Esophagus squamous epithelium (tissue), 5 donors: ENCODE data around the gene CSMD2. TPM values are rescaled to one million over a fixed set of nuclear protein-coding genes. Genes with fewer than 3 reads are reported as not detected.

Experiments used
- DNase-seq: peaks from one replicate; lab custom pipeline; 2025; lab: John Stamatoyannopoulos, UW
- H3K27ac ChIP-seq, 4 donors: fragments of 200-600 bp; sonication (generic); one replicate each; pipeline ENCODE4 v1.5.1; 2016 to 2019; ENCODE audit warnings: mild to moderate bottlenecking in 1 of 4
- H3K27me3 ChIP-seq, 4 donors: fragments of 200-600 bp; sonication (generic); 1 replicate in 3 of 4; 2 replicates in 1 of 4; pipeline versions ENCODE4 v1.5.1 to v1.6.0; 2017 to 2021; ENCODE audit warnings: antibody characterized with exemption in 1 of 4
- H3K36me3 ChIP-seq, 3 donors: fragments of 200-600 bp; sonication (generic); one replicate each; pipeline ENCODE4 v1.5.1; 2016 to 2019
- H3K4me1 ChIP-seq, 3 donors: fragments of 200-600 bp; sonication (generic); one replicate each; pipeline ENCODE4 v1.5.1; 2017 to 2019
- H3K4me3 ChIP-seq, 4 donors: fragments of 200-600 bp; sonication (generic); 1 replicate in 3 of 4; 2 replicates in 1 of 4; pipeline ENCODE4 v1.5.1; 2016 to 2019; ENCODE audit warnings: mild to moderate bottlenecking in 2 of 4, moderate library complexity in 1 of 4
- H3K9me3 ChIP-seq, 3 donors: fragments of 200-600 bp; sonication (generic); one replicate each; pipeline ENCODE4 v1.5.1; 2016 to 2019
- CTCF ChIP-seq, 6 experiments: fragments of 450-650 bp in 4 of 6; fragments of 200-600 bp in 2 of 6; sonication (generic) in 2 of 6; IDR thresholded peaks; one replicate each; pipeline ENCODE4 v1.5.1; 2016 to 2019; ENCODE audit warnings: antibody characterized with exemption in 6 of 6, mild to moderate bottlenecking in 4 of 6, moderate library complexity in 4 of 6
- POLR2A ChIP-seq, 4 donors: fragments of 450-650 bp; IDR thresholded peaks; one replicate each; pipeline ENCODE4 v1.6.1; 2017; ENCODE audit warnings: antibody characterized with exemption in 4 of 4, mild to moderate bottlenecking in 4 of 4, moderate library complexity in 3 of 4
- WGBS, 2 donors: methylation state at CpG; one replicate each; pipeline ENCODE4 v1.1.5; 2018; 5-methylcytosine and 5-hydroxymethylcytosine counted together
- intact Hi-C: fragments of 100-400 bp; cut with DNase I; formaldehyde crosslinking; loops from one replicate; pipeline ENCODE4 v1.15.0; 2022
- total RNA-seq, 4 donors: library from RNA; depleted of rRNA; stranded (reverse); fragments of >200 nt; gene quantifications; one replicate each; pipeline ENCODE4 v1.1.0, GENCODE V29; 2016
- donor health status: DM: yes; HTN: yes; CAD: no.

The CSMD2 gene
- total RNA-seq, 4 donors from 2014 or later = under 0.01 to 0.13 TPM; not detected in 2

GRCh38 chr1:33898881-33899280 is 266.1 kb downstream of the CSMD2 start:
- Histone ChIP-seq H3K4me1 (peaks cover 0 to 13% (median 0%) of the 10 kb centered on the region in 3 donors), H3K4me3 (no peak overlapping the region), H3K27me3 (peaks cover 0 to 14% (median 0%) of the 10 kb centered on the region in 4 donors), H3K27ac (no peak overlapping the region), H3K36me3 (no peaks in the 10 kb centered on the region), H3K9me3 (no peaks in the 10 kb centered on the region)
- no peak for DNase-seq
- WGBS, 2 donors = 64 to 80% methylated on average over 7 to 8 of the region's 9 CpGs
- TF ChIP-seq CTCF (IDR thresholded peaks at IDR 0.05) (no peak), POLR2A (IDR thresholded peaks at IDR 0.05) (no peak)
- intact Hi-C loops = no loop called here

DNA sequence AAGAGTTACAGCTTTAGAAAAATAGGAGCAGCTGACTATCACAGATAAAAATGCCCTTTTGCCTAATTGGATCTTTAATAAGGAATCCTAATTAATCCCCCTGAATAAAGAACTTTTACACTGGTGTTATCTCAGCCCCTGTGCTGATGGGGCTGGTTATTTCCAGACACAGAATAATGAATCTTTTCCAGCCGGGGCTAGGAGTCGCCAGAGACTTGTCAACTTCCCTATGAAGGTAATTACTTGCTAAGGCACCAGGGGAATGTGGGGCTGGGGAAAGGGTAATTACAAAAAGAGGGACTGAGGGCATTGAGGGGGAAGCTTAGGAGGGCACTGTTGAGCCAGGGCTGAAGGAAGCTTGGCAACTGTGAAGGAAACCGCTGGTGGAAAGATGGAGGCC is 266.6 kb downstream of the CSMD2 start:
- 68 to 87% methylated on average over 3 of the region's 3 CpGs for WGBS, 2 donors
- Histone ChIP-seq H3K4me1 (peaks cover 0 to 12% (median 0%) of the 10 kb centered on the region in 3 donors), H3K27ac (no peak overlapping the region), H3K9me3 (no peaks in the 10 kb centered on the region), H3K4me3 (no peak overlapping the region), H3K36me3 (no peaks in the 10 kb centered on the region), H3K27me3 (peaks cover 0 to 14% (median 0%) of the 10 kb centered on the region in 4 donors)
- no peak for TF ChIP-seq POLR2A (IDR thresholded peaks at IDR 0.05)
- TF ChIP-seq CTCF (IDR thresholded peaks at IDR 0.05) = no peak
- intact Hi-C loops = no loop called here
- no peak for DNase-seq

DNA sequence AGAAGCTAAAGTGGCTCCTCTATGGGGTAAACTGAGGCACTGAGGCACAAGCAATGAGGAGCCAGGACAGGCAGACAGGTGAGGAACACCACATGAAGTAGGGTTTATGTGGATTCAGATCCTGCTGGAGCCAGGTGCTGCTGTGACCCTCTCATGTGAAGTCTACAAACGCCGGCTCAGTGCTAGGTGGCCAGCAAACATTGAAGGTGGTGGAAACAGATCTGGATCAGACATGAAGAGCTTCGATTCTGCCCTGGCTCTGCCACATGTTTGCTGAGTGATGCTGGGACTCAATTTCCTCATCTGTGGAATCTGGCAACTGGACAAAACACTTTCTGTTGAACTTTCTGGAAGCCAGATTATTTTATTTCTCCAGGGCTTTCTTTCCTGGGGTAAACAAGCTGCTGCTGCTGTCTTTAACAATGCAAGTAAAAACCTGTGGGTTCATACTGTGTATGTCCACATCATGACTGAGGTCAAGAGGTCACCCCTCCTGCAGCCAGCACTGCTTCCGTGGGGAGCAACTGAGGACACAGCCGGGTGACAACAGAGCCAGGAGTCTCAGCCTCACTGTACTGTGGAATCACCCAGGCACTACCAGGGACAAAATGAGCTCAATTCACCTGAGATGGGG is 267.8 kb downstream of the CSMD2 start:
- no peak overlapping the region for H3K27ac ChIP-seq
- H3K4me1 ChIP-seq = peaks cover 0 to under 1% (median 0%) of the 10 kb centered on the region in 3 donors
- H3K4me3 ChIP-seq = no peak overlapping the region
- DNase-seq = no peak
- no peak for TF ChIP-seq POLR2A (IDR thresholded peaks at IDR 0.05)
- TF ChIP-seq CTCF (IDR thresholded peaks at IDR 0.05) = no peak
- H3K9me3 ChIP-seq = no peaks in the 10 kb centered on the region
- intact Hi-C loops = no loop called here
- H3K36me3 ChIP-seq = no peaks in the 10 kb centered on the region
- WGBS, 2 donors = 60 to 70% methylated on average over 3 to 4 of the region's 5 CpGs
- peaks cover 0 to 6% (median 0%) of the 10 kb centered on the region in 4 donors for H3K27me3 ChIP-seq

GRCh38 chr1:33895976-33896375 is 269.1 kb downstream of the CSMD2 start:
- WGBS, 2 donors = 75 to 86% methylated on average over 2 of the region's 2 CpGs
- H3K9me3 ChIP-seq = no peaks in the 10 kb centered on the region
- no peaks in the 10 kb centered on the region for H3K36me3 ChIP-seq
- H3K27me3 ChIP-seq = peaks cover 0 to 3% (median 0%) of the 10 kb centered on the region in 4 donors
- no peak overlapping the region for H3K4me3 ChIP-seq
- H3K4me1 ChIP-seq = no peaks in the 10 kb centered on the region
- intact Hi-C loops = no loop called here
- H3K27ac ChIP-seq = no peak overlapping the region
- no peak for DNase-seq
- TF ChIP-seq POLR2A (IDR thresholded peaks at IDR 0.05) = no peak
- no peak for TF ChIP-seq CTCF (IDR thresholded peaks at IDR 0.05)

GRCh38 chr1:33895396-33895795 is 269.6 kb downstream of the CSMD2 start:
- TF ChIP-seq POLR2A (IDR thresholded peaks at IDR 0.05) (no peak), CTCF (IDR thresholded peaks at IDR 0.05) (no peak)
- Histone ChIP-seq H3K4me3 (no peak overlapping the region), H3K36me3 (no peaks in the 10 kb centered on the region), H3K27me3 (no peaks in the 10 kb centered on the region), H3K4me1 (no peaks in the 10 kb centered on the region), H3K9me3 (no peaks in the 10 kb centered on the region), H3K27ac (no peak overlapping the region)
- no peak for DNase-seq
- intact Hi-C loops = no loop called here
- WGBS, 2 donors = 85 to 89% methylated on average over 8 of the region's 8 CpGs
